ENCODE data around the gene ZMAT2. TPM values are rescaled to one million over a fixed set of nuclear protein-coding genes. Genes with fewer than 3 reads are reported as not detected.
"Not testable (repeated sequence)": the region's sequence is repeated elsewhere in the genome, so short reads cannot be mapped to it uniquely, and the experiment has no call there.

The ZMAT2 gene
- total RNA-seq, 1 donor from 2014 or later: 71.5 TPM

DNA sequence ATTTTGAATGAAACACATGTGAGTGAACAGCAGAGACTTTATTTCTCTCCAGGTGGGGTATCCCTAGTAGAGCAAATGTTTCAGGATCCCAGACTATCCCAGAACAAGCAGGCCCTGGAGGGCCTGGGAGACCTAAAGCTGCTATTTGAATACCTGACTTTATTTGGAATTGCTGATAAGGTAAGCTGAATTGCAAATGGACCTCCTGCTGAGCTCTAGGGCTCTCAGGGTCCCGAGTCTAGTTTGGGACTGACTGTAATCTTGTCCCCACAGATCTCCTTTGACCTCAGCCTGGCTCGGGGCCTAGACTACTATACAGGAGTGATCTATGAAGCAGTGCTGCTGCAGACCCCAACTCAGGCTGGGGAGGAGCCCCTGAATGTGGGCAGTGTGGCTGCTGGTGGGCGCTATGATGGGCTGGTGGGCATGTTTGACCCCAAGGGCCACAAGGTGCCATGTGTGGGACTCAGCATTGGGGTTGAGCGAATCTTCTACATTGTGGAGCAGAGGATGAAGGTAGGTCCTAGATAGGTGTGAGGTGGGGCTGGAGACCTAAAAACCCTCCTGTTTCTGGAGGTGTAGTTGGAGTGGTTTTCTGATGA, 3.3 kb upstream of the ZMAT2 start:
- Histone ChIP-seq H3K4me1 (no peaks in the 10 kb centered on the region), H3K79me2 (ENCODE audit: low read depth) (peaks cover 32% of the 10 kb centered on the region), H3K36me3 (peaks cover 3% of the 10 kb centered on the region), H4K20me1 (ENCODE audit: low read depth) (peaks cover 11% of the 10 kb centered on the region), H3K9me3 (ENCODE audit: low read depth) (no peaks in the 10 kb centered on the region), H3K4me2 (no peak overlapping the region), H3K27ac (no peak overlapping the region), H3F3A (ENCODE audit: low read depth) (peaks cover 11% of the 10 kb centered on the region), H3K4me3 (no peak overlapping the region), H2AFZ (replicated peaks) (no peak overlapping the region), H3K9ac (no peak overlapping the region), H3K27me3 (no peaks in the 10 kb centered on the region)
- Mint-ChIP-seq H3K27ac (no peak overlapping the region), H3K4me3 (no peak overlapping the region), H3K27me3 (ENCODE audit: insufficient read depth, low read depth) (peaks cover 2% of the 10 kb centered on the region), H3K36me3 (peaks cover 28% of the 10 kb centered on the region), H3K4me1 (peaks cover 23% of the 10 kb centered on the region), H3K9me3 (no peaks in the 10 kb centered on the region)
- TF ChIP-seq, protein P1, sequence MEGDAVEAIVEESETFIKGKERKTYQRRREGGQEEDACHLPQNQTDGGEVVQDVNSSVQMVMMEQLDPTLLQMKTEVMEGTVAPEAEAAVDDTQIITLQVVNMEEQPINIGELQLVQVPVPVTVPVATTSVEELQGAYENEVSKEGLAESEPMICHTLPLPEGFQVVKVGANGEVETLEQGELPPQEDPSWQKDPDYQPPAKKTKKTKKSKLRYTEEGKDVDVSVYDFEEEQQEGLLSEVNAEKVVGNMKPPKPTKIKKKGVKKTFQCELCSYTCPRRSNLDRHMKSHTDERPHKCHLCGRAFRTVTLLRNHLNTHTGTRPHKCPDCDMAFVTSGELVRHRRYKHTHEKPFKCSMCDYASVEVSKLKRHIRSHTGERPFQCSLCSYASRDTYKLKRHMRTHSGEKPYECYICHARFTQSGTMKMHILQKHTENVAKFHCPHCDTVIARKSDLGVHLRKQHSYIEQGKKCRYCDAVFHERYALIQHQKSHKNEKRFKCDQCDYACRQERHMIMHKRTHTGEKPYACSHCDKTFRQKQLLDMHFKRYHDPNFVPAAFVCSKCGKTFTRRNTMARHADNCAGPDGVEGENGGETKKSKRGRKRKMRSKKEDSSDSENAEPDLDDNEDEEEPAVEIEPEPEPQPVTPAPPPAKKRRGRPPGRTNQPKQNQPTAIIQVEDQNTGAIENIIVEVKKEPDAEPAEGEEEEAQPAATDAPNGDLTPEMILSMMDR (IDR thresholded peaks at IDR 0.05): no peak
- TF ChIP-seq EZH2phosphoT487 (IDR thresholded peaks at IDR 0.05) (no peak), EZH2 (IDR thresholded peaks at IDR 0.05) (no peak)
- no peak for DNase-seq (ENCODE audit: low spot score)

DNA sequence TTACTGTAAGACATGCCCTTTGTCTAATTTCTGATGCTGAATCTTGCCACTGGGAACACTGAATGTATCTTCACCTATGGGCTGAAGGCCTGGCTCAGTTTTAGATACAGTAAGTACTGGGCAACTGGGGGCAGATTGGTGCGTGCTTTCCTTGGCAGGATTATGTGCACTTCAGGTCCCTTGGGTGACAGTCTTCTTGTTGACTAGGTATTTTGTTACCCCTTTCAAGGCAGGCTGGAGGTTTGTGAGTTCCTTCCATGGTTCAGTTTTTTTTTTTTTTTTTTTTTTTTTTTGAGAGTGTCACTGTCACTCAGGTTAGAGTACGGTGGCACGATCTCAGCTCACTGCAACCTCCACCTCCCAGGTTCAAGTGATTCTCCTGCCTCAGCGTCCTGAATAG, 7.6 kb downstream of the ZMAT2 start:
- Histone ChIP-seq H3K4me2 (no peak overlapping the region), H2AFZ (replicated peaks) (no peak overlapping the region), H3K4me3 (no peak overlapping the region), H3F3A (ENCODE audit: low read depth) (peaks cover 15% of the 10 kb centered on the region), H3K4me1 (no peaks in the 10 kb centered on the region), H3K27me3 (peaks cover 27% of the 10 kb centered on the region), H3K36me3 (peaks cover 16% of the 10 kb centered on the region), H4K20me1 (ENCODE audit: low read depth) (no peaks in the 10 kb centered on the region), H3K79me2 (ENCODE audit: low read depth) (no peaks in the 10 kb centered on the region), H3K9ac (no peak overlapping the region), H3K27ac (no peak overlapping the region), H3K9me3 (ENCODE audit: low read depth) (no peaks in the 10 kb centered on the region)
- DNase-seq (ENCODE audit: low spot score): no peak
- Mint-ChIP-seq H3K4me1 (peaks cover 14% of the 10 kb centered on the region), H3K36me3 (peaks cover 22% of the 10 kb centered on the region), H3K4me3 (no peak overlapping the region), H3K27me3 (ENCODE audit: insufficient read depth, low read depth) (peaks cover 13% of the 10 kb centered on the region), H3K9me3 (peaks cover 4% of the 10 kb centered on the region), H3K27ac (no peak overlapping the region)
- TF ChIP-seq, protein P1 (IDR thresholded peaks at IDR 0.05): no peak
- TF ChIP-seq EZH2phosphoT487 (IDR thresholded peaks at IDR 0.05) (no peak), EZH2 (IDR thresholded peaks at IDR 0.05) (no peak)

DNA sequence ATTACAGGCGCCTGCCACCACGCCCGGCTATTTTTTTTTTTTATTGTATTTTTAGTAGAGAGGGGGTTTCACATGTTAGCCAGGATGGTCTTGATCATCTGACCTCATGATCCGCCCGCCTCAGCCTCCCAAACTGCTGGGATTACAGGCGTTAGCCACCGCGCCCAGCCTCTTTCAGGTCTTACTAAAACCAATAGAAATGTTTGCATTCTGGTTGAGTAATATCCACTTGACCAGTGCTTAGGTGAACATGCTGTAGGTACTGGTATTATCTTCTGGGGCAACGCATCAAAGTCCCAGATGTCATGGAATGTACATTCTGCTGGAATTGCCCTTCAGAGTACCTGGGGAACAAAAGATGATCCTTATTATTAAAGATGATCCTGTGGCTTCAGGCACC, 8.5 kb downstream of the ZMAT2 start:
- H3K9me3 Mint-ChIP-seq; H3K9me3 ChIP-seq (ENCODE audit: low read depth); DNase-seq (ENCODE audit: low spot score); H3K27ac ChIP-seq; H3K9ac ChIP-seq; H2AFZ ChIP-seq (replicated peaks); H3K79me2 ChIP-seq (ENCODE audit: low read depth); H3K4me3 Mint-ChIP-seq; H3K27ac Mint-ChIP-seq; H3K4me2 ChIP-seq; H3K4me1 ChIP-seq; H3K4me3 ChIP-seq; H4K20me1 ChIP-seq (ENCODE audit: low read depth): not testable (repeated sequence)
- peaks cover 13% of the 10 kb centered on the region for H3K27me3 Mint-ChIP-seq (ENCODE audit: insufficient read depth, low read depth)
- peaks cover 15% of the 10 kb centered on the region for H3F3A ChIP-seq (ENCODE audit: low read depth)
- H3K36me3 Mint-ChIP-seq: peaks cover 20% of the 10 kb centered on the region
- peaks cover 14% of the 10 kb centered on the region for H3K4me1 Mint-ChIP-seq
- peaks cover 12% of the 10 kb centered on the region for H3K36me3 ChIP-seq
- H3K27me3 ChIP-seq: peaks cover 27% of the 10 kb centered on the region

DNA sequence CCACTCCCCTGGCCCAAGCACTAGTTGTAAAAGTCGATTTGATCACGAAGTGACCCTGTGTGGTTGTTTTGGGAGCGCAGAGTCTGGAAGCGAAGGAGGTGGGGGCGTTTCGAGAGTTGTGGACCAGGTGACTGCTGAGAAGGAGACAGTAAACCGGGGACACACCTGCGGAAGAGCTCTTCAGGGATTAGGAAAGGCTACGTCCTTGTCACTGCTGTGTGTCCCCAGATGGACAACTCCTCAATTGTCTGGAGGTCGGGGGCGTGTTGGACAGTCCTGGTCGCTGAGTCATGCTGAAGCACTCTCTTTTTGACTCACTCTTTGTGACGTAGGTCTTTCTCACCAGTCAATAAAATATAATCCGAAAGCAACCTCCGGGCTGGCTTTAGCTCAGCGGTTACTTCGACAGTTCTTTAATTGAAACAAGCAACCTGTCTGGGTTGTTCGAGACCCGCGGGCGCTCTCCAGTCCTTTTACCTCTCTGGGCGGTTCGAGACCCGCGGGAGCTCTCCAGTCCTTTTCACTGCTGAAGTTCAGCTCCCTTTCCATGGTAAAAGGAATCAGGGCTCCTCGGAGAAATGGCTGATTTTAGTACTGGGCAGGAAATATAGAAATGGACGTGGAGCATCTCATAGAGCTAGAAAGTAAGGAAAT, 10.8 kb downstream of the ZMAT2 start:
- Mint-ChIP-seq H3K4me3 (peak overlapping the region; percentile 92), H3K9me3 (peaks cover 4% of the 10 kb centered on the region), H3K4me1 (peaks cover 14% of the 10 kb centered on the region), H3K27me3 (ENCODE audit: insufficient read depth, low read depth) (peaks cover 12% of the 10 kb centered on the region), H3K36me3 (peaks cover 7% of the 10 kb centered on the region), H3K27ac (peak overlapping the region; percentile 94)
- Histone ChIP-seq H2AFZ (replicated peaks) (peak overlapping the region; percentile 58), H3K36me3 (peaks cover 4% of the 10 kb centered on the region), H3K27ac (no peak overlapping the region), H3K9ac (no peak overlapping the region), H3K79me2 (ENCODE audit: low read depth) (no peaks in the 10 kb centered on the region), H4K20me1 (ENCODE audit: low read depth) (no peaks in the 10 kb centered on the region), H3K4me3 (peak overlapping the region; percentile 51), H3K4me1 (no peaks in the 10 kb centered on the region), H3K9me3 (ENCODE audit: low read depth) (no peaks in the 10 kb centered on the region), H3K4me2 (peak overlapping the region; percentile 72), H3F3A (ENCODE audit: low read depth) (peaks cover 15% of the 10 kb centered on the region), H3K27me3 (peaks cover 27% of the 10 kb centered on the region)
- peak; percentile 80 for DNase-seq (ENCODE audit: low spot score)
- TF ChIP-seq EZH2 (IDR thresholded peaks at IDR 0.05) (no peak), EZH2phosphoT487 (IDR thresholded peaks at IDR 0.05) (no peak)
- TF ChIP-seq, protein P1 (IDR thresholded peaks at IDR 0.05): no peak
